ENCODE measurements around the gene ITPR2.

DNA sequence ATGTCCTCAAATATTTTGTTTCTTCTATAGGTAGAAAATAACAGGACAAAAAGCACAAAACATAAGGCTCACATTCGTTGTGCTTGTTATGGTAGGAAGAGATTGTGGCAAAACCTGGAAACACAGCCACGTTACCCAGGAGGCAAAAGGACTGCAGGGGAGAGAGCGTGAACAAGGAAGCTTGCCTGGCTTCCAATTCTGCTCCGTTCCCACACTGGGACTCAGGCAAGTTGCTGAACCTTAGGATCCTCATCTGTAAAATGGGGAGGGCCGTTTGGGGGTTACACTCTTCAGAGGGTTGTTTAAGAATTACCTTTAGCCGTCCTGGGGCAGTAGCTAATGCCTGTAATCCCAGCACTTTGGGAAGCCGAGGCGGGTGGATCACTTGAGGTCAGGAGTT lies 432.4 kb downstream of the ITPR2 start:
- TF ChIP-seq, protein P1, sequence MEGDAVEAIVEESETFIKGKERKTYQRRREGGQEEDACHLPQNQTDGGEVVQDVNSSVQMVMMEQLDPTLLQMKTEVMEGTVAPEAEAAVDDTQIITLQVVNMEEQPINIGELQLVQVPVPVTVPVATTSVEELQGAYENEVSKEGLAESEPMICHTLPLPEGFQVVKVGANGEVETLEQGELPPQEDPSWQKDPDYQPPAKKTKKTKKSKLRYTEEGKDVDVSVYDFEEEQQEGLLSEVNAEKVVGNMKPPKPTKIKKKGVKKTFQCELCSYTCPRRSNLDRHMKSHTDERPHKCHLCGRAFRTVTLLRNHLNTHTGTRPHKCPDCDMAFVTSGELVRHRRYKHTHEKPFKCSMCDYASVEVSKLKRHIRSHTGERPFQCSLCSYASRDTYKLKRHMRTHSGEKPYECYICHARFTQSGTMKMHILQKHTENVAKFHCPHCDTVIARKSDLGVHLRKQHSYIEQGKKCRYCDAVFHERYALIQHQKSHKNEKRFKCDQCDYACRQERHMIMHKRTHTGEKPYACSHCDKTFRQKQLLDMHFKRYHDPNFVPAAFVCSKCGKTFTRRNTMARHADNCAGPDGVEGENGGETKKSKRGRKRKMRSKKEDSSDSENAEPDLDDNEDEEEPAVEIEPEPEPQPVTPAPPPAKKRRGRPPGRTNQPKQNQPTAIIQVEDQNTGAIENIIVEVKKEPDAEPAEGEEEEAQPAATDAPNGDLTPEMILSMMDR (IDR thresholded peaks at IDR 0.05), result no peak
- TF ChIP-seq POLR2A (IDR thresholded peaks at IDR 0.05), result no peak

All from tibial nerve (tissue), 3 donors.